ENCODE results near the gene SWI5.

GRCh38 chr9:128266868-128267590, 9.0 kb upstream of the SWI5 start:
- no peak for TF ChIP-seq TSC22D4 (tag; IDR thresholded peaks at IDR 0.05)
- TF ChIP-seq ZNF318 (IDR thresholded peaks at IDR 0.05; ENCODE audit: borderline replicate concordance in 1 of 2, low read depth in 1 of 2), result no peak
- no peak for TF ChIP-seq POLR2AphosphoS5 (IDR thresholded peaks at IDR 0.05; ENCODE audit: control insufficient read depth, insufficient read depth, low read depth, low read length)
- TF ChIP-seq ZNF311 (CRISPR knock-in tag; IDR thresholded peaks at IDR 0.05), result no peak
- no peak for TF ChIP-seq RBBP5 (IDR thresholded peaks at IDR 0.05; ENCODE audit: borderline replicate concordance, insufficient read depth, low read length, poor library complexity, severe bottlenecking)
- TF ChIP-seq ELF4 (CRISPR knock-in tag; IDR thresholded peaks at IDR 0.05), result no peak
- no peak for TF ChIP-seq ZC3H4 (CRISPR knock-in tag; IDR thresholded peaks at IDR 0.05; ENCODE audit: borderline replicate concordance)
- no peak for TF ChIP-seq FOXA3 (CRISPR knock-in tag; conservative IDR thresholded peaks at IDR 0.05 in 1 of 2, IDR thresholded peaks at IDR 0.05 in 1 of 2)
- TF ChIP-seq NFIC (IDR thresholded peaks at IDR 0.05), result no peak
